Calu3 (cell line): ENCODE results near the gene EPS8L1. TPM values are rescaled to one million over a fixed set of nuclear protein-coding genes. Genes with fewer than 3 reads are reported as not detected.
"Not testable (repeated sequence)": the region's sequence is repeated elsewhere in the genome, so short reads cannot be mapped to it uniquely, and the experiment has no call there.

Experiments
- BruUV-seq: library from RNA; stranded (reverse); fragments of 400-500 nt; replicated peaks from 2 replicates; lab custom pipeline; 2021; lab: Mats Ljungman, UMichigan
- CTCF ChIA-PET: fragments of 300-600 bp; sonication (Branson Sonifier 250); formaldehyde crosslinking; loops from one replicate; lab custom pipeline; 2022; ENCODE audit warnings: antibody characterized with exemption; lab: Charles Lee
- DNase-seq: peaks from one replicate; pipeline ENCODE4 v3.0.0; 2022
- H3K27ac Mint-ChIP-seq: one replicate; pipeline ENCODE4 v1.8.0; 2022; ENCODE audit warnings: mixed read lengths; ENCODE audit not compliant: unreplicated experiment
- H3K27me3 Mint-ChIP-seq: one replicate; pipeline ENCODE4 v1.8.0; 2022; ENCODE audit warnings: mixed read lengths; ENCODE audit not compliant: unreplicated experiment
- H3K36me3 Mint-ChIP-seq: one replicate; pipeline ENCODE4 v1.8.0; 2022; ENCODE audit warnings: mild to moderate bottlenecking, moderate library complexity, mixed read lengths; ENCODE audit not compliant: insufficient read depth, unreplicated experiment
- H3K4me1 Mint-ChIP-seq: one replicate; pipeline ENCODE4 v1.8.0; 2022; ENCODE audit warnings: mild to moderate bottlenecking, low read depth, mixed read lengths; ENCODE audit not compliant: unreplicated experiment
- H3K4me3 Mint-ChIP-seq: one replicate; pipeline ENCODE4 v1.8.0; 2022; ENCODE audit warnings: mild to moderate bottlenecking, low read depth, moderate library complexity, mixed read lengths; ENCODE audit not compliant: unreplicated experiment
- H3K9me3 Mint-ChIP-seq: one replicate; pipeline ENCODE4 v1.8.0; 2022; ENCODE audit warnings: low read depth, mixed read lengths; ENCODE audit not compliant: unreplicated experiment
- CTCF ChIP-seq: fragments of 200-600 bp; IDR thresholded peaks from one replicate; pipeline ENCODE4 v1.8.0; 2022; ENCODE audit warnings: antibody characterized with exemption; ENCODE audit not compliant: unreplicated experiment
- intact Hi-C: fragments of 100-400 bp; cut with micrococcal nuclease; formaldehyde crosslinking; loops from one replicate; pipeline ENCODE4 v1.10.0; 2022; ENCODE audit not compliant: unreplicated experiment
- total RNA-seq: library from RNA; stranded (reverse); gene quantifications from 2 replicates; pipeline ENCODE4 v1.2.3, GENCODE V29; 2022

EPS8L1 gene
- total RNA-seq, 1 experiment from 2014 or later = 97.3 TPM

- peaks cover 2% of the 10 kb centered on the region for H3K9me3 Mint-ChIP-seq
- DNase-seq = no peak
- CTCF ChIA-PET = no interaction called here
- no peak overlapping the region for H3K4me3 Mint-ChIP-seq
- no peak overlapping the region for H3K27ac Mint-ChIP-seq
- H3K4me1 Mint-ChIP-seq = no peaks in the 10 kb centered on the region
- intact Hi-C loops = no loop called here
- BruUV-seq = no TSS peak
- H3K36me3 Mint-ChIP-seq = peaks cover 11% of the 10 kb centered on the region
- no peak for TF ChIP-seq CTCF
- H3K27me3 Mint-ChIP-seq = no peaks in the 10 kb centered on the region
Measured at GRCh38 chr19:55031178-55031577, 44.5 kb upstream of the EPS8L1 start.

- Mint-ChIP-seq H3K4me3 (no peak overlapping the region), H3K9me3 (no peaks in the 10 kb centered on the region), H3K27me3 (no peaks in the 10 kb centered on the region), H3K27ac (no peak overlapping the region), H3K36me3 (peaks cover 11% of the 10 kb centered on the region), H3K4me1 (no peaks in the 10 kb centered on the region)
- intact Hi-C loops = no loop called here
- CTCF ChIA-PET = interaction anchor here (0.5 kb wide), 1 partner anchor 17 kb away, joined by 3 read pairs; no protein-coding TSS in a partner anchor
- BruUV-seq = no TSS peak
- TF ChIP-seq CTCF = no peak
- DNase-seq = no peak
Measured at GRCh38 chr19:55032170-55032800, 43.4 kb upstream of the EPS8L1 start.

- H3K36me3 Mint-ChIP-seq = peaks cover 17% of the 10 kb centered on the region
- BruUV-seq, H3K4me3 Mint-ChIP-seq, H3K9me3 Mint-ChIP-seq, intact Hi-C loops, H3K4me1 Mint-ChIP-seq, CTCF ChIA-PET, H3K27me3 Mint-ChIP-seq, DNase-seq, H3K27ac Mint-ChIP-seq: not testable (repeated sequence)
Measured at GRCh38 chr19:55032976-55033643, 42.6 kb upstream of the EPS8L1 start.

GRCh38 chr19:55034751-55035150 is 40.9 kb upstream of the EPS8L1 start:
- no peaks in the 10 kb centered on the region for H3K4me1 Mint-ChIP-seq
- no peaks in the 10 kb centered on the region for H3K27me3 Mint-ChIP-seq
- intact Hi-C loops = no loop called here
- CTCF ChIA-PET = interaction anchor here (0.6 kb wide), 1 partner anchor 450 kb away, joined by 3 read pairs; no protein-coding TSS in a partner anchor
- H3K27ac Mint-ChIP-seq = no peak overlapping the region
- peaks cover 26% of the 10 kb centered on the region for H3K36me3 Mint-ChIP-seq
- TF ChIP-seq CTCF = no peak
- H3K4me3 Mint-ChIP-seq = no peak overlapping the region
- H3K9me3 Mint-ChIP-seq = no peaks in the 10 kb centered on the region
- DNase-seq = no peak
- BruUV-seq = no TSS peak
